NCI-H1417 (cell line): Measurements from ENCODE around the gene MUC6.
"Not testable (repeated sequence)": the region's sequence is repeated elsewhere in the genome, so short reads cannot be mapped to it uniquely, and the experiment has no call there.

Experiments used
- DNase-seq, 3 experiments: peaks; one replicate each; lab custom pipeline; 2025; lab: John Stamatoyannopoulos, UW

The MUC6 gene

GRCh38 chr11:1024597-1025409 is 11.7 kb downstream of the MUC6 start:
- DNase-seq: no peak

GRCh38 chr11:1023811-1024596 is 12.5 kb downstream of the MUC6 start:
- no peak for DNase-seq

- no peak for DNase-seq
Measured at GRCh38 chr11:1022908-1023810, 13.4 kb downstream of the MUC6 start.

GRCh38 chr11:1022411-1022810 is 14.1 kb downstream of the MUC6 start:
- DNase-seq: no peak

GRCh38 chr11:1020211-1020905 is 16.2 kb downstream of the MUC6 start:
- DNase-seq: no peak

- DNase-seq: no peak
Measured at GRCh38 chr11:1019321-1019910, 17.1 kb downstream of the MUC6 start.

GRCh38 chr11:1018091-1018490 is 18.4 kb downstream of the MUC6 start:
- DNase-seq: no peak

- no peak for DNase-seq
Measured at GRCh38 chr11:1017269-1018005, 19.1 kb downstream of the MUC6 start.

- not testable (repeated sequence) for DNase-seq
Measured at GRCh38 chr11:1016610-1017126, 19.9 kb downstream of the MUC6 start.

- no peak for DNase-seq
Measured at GRCh38 chr11:1015826-1016545, 20.5 kb downstream of the MUC6 start.

GRCh38 chr11:1015064-1015463 is 21.5 kb downstream of the MUC6 start:
- no peak for DNase-seq

GRCh38 chr11:1014276-1014675 is 22.2 kb downstream of the MUC6 start:
- DNase-seq: no peak

GRCh38 chr11:1013631-1013935 is 22.9 kb downstream of the MUC6 start:
- no peak for DNase-seq

- peak; percentile 83 to 96 (median 91) for DNase-seq
Measured at GRCh38 chr11:1012740-1013630, 23.5 kb downstream of the MUC6 start.

GRCh38 chr11:1012291-1012690 is 24.2 kb downstream of the MUC6 start:
- no peak for DNase-seq

GRCh38 chr11:1011320-1011698 is 25.2 kb downstream of the MUC6 start:
- DNase-seq: peak; percentile 12 to 66 (median 37)

- DNase-seq: no peak
Measured at GRCh38 chr11:1010551-1011319, 25.8 kb downstream of the MUC6 start.

GRCh38 chr11:1009991-1010390 is 26.5 kb downstream of the MUC6 start:
- peak in 1 of 3 experiments; percentile 41 for DNase-seq
